SK-N-SH (cell line): ENCODE measurements around the gene ST6GALNAC3. TPM values are rescaled to one million over a fixed set of nuclear protein-coding genes. Genes with fewer than 3 reads are reported as not detected.

ENCODE experiments used
- CTCF ChIA-PET: fragments of 300-600, 350-600 bp; formaldehyde crosslinking; extraction: SDS; loops from one replicate; lab custom pipeline; 2021; lab: Yijun Ruan, JAX
- POLR2A ChIA-PET: fragments of 350-600 bp; sonication (Branson Sonifier 250); formaldehyde crosslinking; extraction: SDS; loops from one replicate; lab custom pipeline; 2020; ENCODE audit warnings: antibody characterized with exemption, inconsistent platforms; lab: Yijun Ruan, JAX
- DNase-seq: peaks from one replicate; pipeline ENCODE4 v3.0.0; 2012
- H2AFZ ChIP-seq: fragments of 200-600 bp; sonication (generic); 2 replicates; pipeline ENCODE4 v1.8.1; 2016; ENCODE audit warnings: antibody characterized with exemption, mild to moderate bottlenecking, low read depth
- H3F3A ChIP-seq: fragments of 200-600 bp; sonication (generic); replicated peaks from 2 replicates; pipeline ENCODE3; 2016; ENCODE audit warnings: antibody characterized with exemption, mild to moderate bottlenecking; ENCODE audit not compliant: insufficient read depth
- H3K27ac ChIP-seq, 2 experiments: fragments of 200-500 bp in 1 of 2; fragments of 200-600 bp in 1 of 2; sonication (Bioruptor generic) in 1 of 2; sonication (generic), shearing (Covaris generic) in 1 of 2; 2 replicates each; pipeline versions ENCODE4 v1.5.1 to v1.6.1; 2014 to 2016; ENCODE audit warnings: low read depth in 2 of 2, inconsistent platforms in 1 of 2, low read length in 1 of 2, mild to moderate bottlenecking in 1 of 2, mixed read lengths in 1 of 2
- H3K27me3 ChIP-seq: fragments of 200-600 bp; sonication (generic), shearing (Covaris generic); 2 replicates; pipeline ENCODE4 v1.6.1; 2016; ENCODE audit warnings: mixed run types; ENCODE audit not compliant: insufficient read depth
- H3K36me3 ChIP-seq, 2 experiments: fragments of 200-500 bp in 1 of 2; fragments of 200-600 bp in 1 of 2; sonication (Bioruptor generic) in 1 of 2; sonication (generic) in 1 of 2; replicated peaks in 1 of 2; 2 replicates each; pipeline versions ENCODE3 to v1.5.1; 2014 to 2016; ENCODE audit warnings: low read length in 1 of 2, mild to moderate bottlenecking in 1 of 2; ENCODE audit not compliant: insufficient read depth in 2 of 2, control insufficient read depth in 1 of 2
- H3K4me1 ChIP-seq, 2 experiments: fragments of 200-500 bp in 1 of 2; fragments of 200-600 bp in 1 of 2; sonication (Bioruptor generic) in 1 of 2; sonication (generic), shearing (Covaris generic) in 1 of 2; 2 replicates each; pipeline versions ENCODE4 v1.5.1 to v1.6.1; 2014 to 2016; ENCODE audit warnings: low read depth in 1 of 2, low read length in 1 of 2, mixed run types in 1 of 2; ENCODE audit not compliant: insufficient read depth in 2 of 2, control insufficient read depth in 1 of 2
- H3K4me2 ChIP-seq: fragments of 200-600 bp; sonication (generic), shearing (Covaris generic); 2 replicates; pipeline ENCODE4 v1.6.1; 2017; ENCODE audit warnings: mixed run types
- H3K4me3 ChIP-seq, 2 experiments: fragments of 200-500 bp in 1 of 2; fragments of 200-600 bp in 1 of 2; sonication (Bioruptor generic) in 1 of 2; sonication (generic), shearing (Covaris generic) in 1 of 2; 2 replicates each; pipeline versions ENCODE4 v1.5.1 to v1.8.1; 2014 to 2016; ENCODE audit warnings: low read depth in 2 of 2, inconsistent platforms in 1 of 2, low read length in 1 of 2, mild to moderate bottlenecking in 1 of 2, mixed read lengths in 1 of 2, moderate library complexity in 1 of 2
- H3K79me2 ChIP-seq: fragments of 200-600 bp; sonication (generic); 2 replicates; pipeline ENCODE4 v1.8.1; 2017; ENCODE audit warnings: mild to moderate bottlenecking; ENCODE audit not compliant: insufficient read depth
- H3K9ac ChIP-seq: fragments of 200-600 bp; sonication (generic); 2 replicates; pipeline ENCODE4 v1.6.1; 2017; ENCODE audit warnings: mixed run types
- H3K9me2 ChIP-seq: fragments of 200-600 bp; sonication (generic); 2 replicates; pipeline ENCODE4 v1.6.1; 2017; ENCODE audit warnings: mixed run types
- H3K9me3 ChIP-seq: fragments of 200-600 bp; sonication (generic); 2 replicates; pipeline ENCODE4 v1.6.1; 2017; ENCODE audit warnings: mixed run types, mild to moderate bottlenecking, moderate library complexity
- H4K20me1 ChIP-seq: fragments of 200-600 bp; sonication (generic); 2 replicates; pipeline ENCODE4 v1.6.1; 2017; ENCODE audit warnings: mild to moderate bottlenecking, mixed run types; ENCODE audit not compliant: insufficient read depth
- EP300 ChIP-seq, 2 experiments: IDR thresholded peaks; 2 replicates each; pipeline versions ENCODE4 v1.4.0 to v1.6.1; 2012; ENCODE audit warnings: borderline replicate concordance in 1 of 2, low read depth in 1 of 2, low read length in 1 of 2
- IRF3 ChIP-seq: fragments of 150-350 bp; IDR thresholded peaks from 2 replicates; pipeline ENCODE4 v1.6.1; 2016; ENCODE audit warnings: mild to moderate bottlenecking, low read depth, low read length
- JUND ChIP-seq: IDR thresholded peaks from 2 replicates; pipeline ENCODE4 v1.4.0; 2012
- MAX ChIP-seq: IDR thresholded peaks from 2 replicates; pipeline ENCODE4 v1.4.0; 2012; ENCODE audit warnings: low read depth
- MXI1 ChIP-seq: IDR thresholded peaks from 2 replicates; pipeline ENCODE4 v1.6.1; 2012; ENCODE audit warnings: mild to moderate bottlenecking, low read depth, low read length, improper control_type of control experiment
- NFIC ChIP-seq: IDR thresholded peaks from 2 replicates; pipeline ENCODE4 v1.4.0; 2012; ENCODE audit warnings: borderline replicate concordance
- PBX3 ChIP-seq: IDR thresholded peaks from 2 replicates; pipeline ENCODE4; 2012
- RFX5 ChIP-seq: IDR thresholded peaks from 2 replicates; pipeline ENCODE4 v1.6.1; 2012; ENCODE audit warnings: mild to moderate bottlenecking, improper control_type of control experiment, low read length
- RXRA ChIP-seq: IDR thresholded peaks from 2 replicates; pipeline ENCODE4 v1.4.0; 2012; ENCODE audit warnings: low read depth, mild to moderate bottlenecking, borderline replicate concordance
- SIN3A ChIP-seq: IDR thresholded peaks from 2 replicates; pipeline ENCODE4 v1.6.1; 2012; ENCODE audit warnings: low read depth, mild to moderate bottlenecking, low read length, moderate library complexity, borderline replicate concordance
- TCF12 ChIP-seq: IDR thresholded peaks from 2 replicates; pipeline ENCODE4 v1.4.0; 2012
- TEAD4 ChIP-seq: IDR thresholded peaks from 2 replicates; pipeline ENCODE4 v1.4.0; 2012; ENCODE audit warnings: mild to moderate bottlenecking, borderline replicate concordance; ENCODE audit not compliant: insufficient read depth
- USF1 ChIP-seq: IDR thresholded peaks from 2 replicates; pipeline ENCODE4 v1.4.0; 2012; ENCODE audit warnings: low read depth, borderline replicate concordance
- USF2 ChIP-seq: fragments of 150-350 bp; IDR thresholded peaks from 2 replicates; pipeline ENCODE4 v1.6.1; 2017; ENCODE audit warnings: antibody characterized with exemption, low read length, low read depth, borderline replicate concordance
- ZBTB33 ChIP-seq: IDR thresholded peaks from 2 replicates; pipeline ENCODE4 v1.4.0; 2012; ENCODE audit warnings: low read depth, borderline replicate concordance
- WGBS: methylation state at CpG from one replicate; pipeline ENCODE4 v1.1.6; 2017; ENCODE audit warnings: low lambda C conversion rate; 5-methylcytosine and 5-hydroxymethylcytosine counted together
- polyA plus RNA-seq, 3 experiments: library from polyadenylated mRNA; depleted of rRNA; stranded (reverse); fragments of >200 nt; gene quantifications; 2 replicates each; pipeline ENCODE4 v1.2.3, GENCODE V29; 2012

ST6GALNAC3 gene
- polyA plus RNA-seq, 1 of the 3 experiments (the other 2 are of a cell fraction): 8.1 TPM

GRCh38 chr1:76482272-76482671 lies 407.7 kb downstream of the ST6GALNAC3 start:
- no peak overlapping the region for H3K9ac ChIP-seq
- H3K9me3 ChIP-seq: no peaks in the 10 kb centered on the region
- H3K9me2 ChIP-seq: no peaks in the 10 kb centered on the region
- 50% methylated on average over 2 of the region's 2 CpGs for WGBS
- no peak for DNase-seq
- POLR2A ChIA-PET: no interaction called here
- H3K4me1 ChIP-seq: peaks cover 0 to 7% of the 10 kb centered on the region in 2 experiments; a peak in 3 of 4 replicates
- H3K4me3 ChIP-seq: no peak overlapping the region
- no peaks in the 10 kb centered on the region for H3K27me3 ChIP-seq
- no peaks in the 10 kb centered on the region for H3K36me3 ChIP-seq
- TF ChIP-seq JUND (no peak), IRF3 (no peak), MAX (no peak), ZBTB33 (no peak), RXRA (no peak), PBX3 (peak; percentile 68), TCF12 (peak; percentile 70), USF2 (no peak), RFX5 (no peak), NFIC (peak; percentile 69), TEAD4 (no peak), USF1 (no peak), EP300 (IDR thresholded peaks at IDR 0.05; ENCODE audit: borderline replicate concordance in 1 of 2, low read depth in 1 of 2, low read length in 1 of 2) (peak; percentile 8 to 41; a peak in 1 of 4 replicates), MXI1 (no peak), SIN3A (no peak)
- peak overlapping the region in 1 of 2 experiments; percentile 37; a peak in 1 of 4 replicates for H3K27ac ChIP-seq
- 0 out of 2 replicates have a peak overlapping the region, but pooled peaks have one; percentile 29 for H2AFZ ChIP-seq
- H3K4me2 ChIP-seq: no peak overlapping the region
- no peaks in the 10 kb centered on the region for H3K79me2 ChIP-seq
- CTCF ChIA-PET: no interaction called here
- no peaks in the 10 kb centered on the region for H4K20me1 ChIP-seq
- peaks cover 11% of the 10 kb centered on the region for H3F3A ChIP-seq
